ENCODE results near the gene PLCL1. TPM values are rescaled to one million over a fixed set of nuclear protein-coding genes. Genes with fewer than 3 reads are reported as not detected.

PLCL1 gene
- total RNA-seq, 1 donor from 2014 or later = 96.2 TPM

DNA sequence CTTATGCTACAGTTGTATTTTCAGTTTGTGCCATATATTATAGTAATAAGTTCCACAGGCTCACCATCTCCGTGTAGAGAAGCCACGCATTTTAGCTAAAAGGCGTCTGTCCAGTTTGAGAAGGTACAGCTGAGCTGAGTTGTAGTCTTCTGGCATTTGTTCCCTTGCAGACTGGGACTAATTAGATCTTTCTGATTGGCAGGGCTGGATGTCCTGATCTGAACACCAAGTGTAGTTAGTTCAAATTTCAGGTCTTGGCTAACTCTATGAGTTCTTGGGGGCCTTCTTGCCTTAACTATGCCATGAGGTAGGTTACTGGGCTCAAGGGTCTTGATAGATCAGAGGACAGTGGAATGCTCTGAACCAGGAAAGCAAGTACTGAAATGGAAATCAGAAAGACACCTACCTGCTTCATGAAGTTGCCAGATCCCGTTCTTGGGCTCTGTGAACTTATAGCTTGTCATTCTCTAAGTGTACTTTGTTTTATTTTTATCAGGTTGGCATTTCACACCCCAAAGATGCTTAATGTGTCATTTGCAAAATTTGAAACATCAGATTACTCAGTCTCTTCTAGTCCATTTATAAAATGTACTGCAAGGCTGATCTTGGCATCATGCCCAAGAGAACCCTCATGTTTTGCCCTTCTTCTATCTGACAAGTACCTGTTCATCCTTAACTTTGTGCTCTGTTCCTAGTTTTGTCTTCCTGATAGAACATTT is 93.7 kb downstream of the PLCL1 start:
- intact Hi-C loops (cut with DNase I) = loop anchor here (5.0 kb wide), 1 partner anchor 91 kb away; no protein-coding TSS in a partner anchor
- ATAC-seq (no peak), DNase-seq (ENCODE audit: missing footprints) (no peak)

- DNase-seq (ENCODE audit: missing footprints) (no peak), ATAC-seq (no peak)
- intact Hi-C loops (cut with DNase I) = no loop called here
These were observed 100.1 kb downstream of the PLCL1 start for GRCh38 chr2:197904446-197904845.

DNA sequence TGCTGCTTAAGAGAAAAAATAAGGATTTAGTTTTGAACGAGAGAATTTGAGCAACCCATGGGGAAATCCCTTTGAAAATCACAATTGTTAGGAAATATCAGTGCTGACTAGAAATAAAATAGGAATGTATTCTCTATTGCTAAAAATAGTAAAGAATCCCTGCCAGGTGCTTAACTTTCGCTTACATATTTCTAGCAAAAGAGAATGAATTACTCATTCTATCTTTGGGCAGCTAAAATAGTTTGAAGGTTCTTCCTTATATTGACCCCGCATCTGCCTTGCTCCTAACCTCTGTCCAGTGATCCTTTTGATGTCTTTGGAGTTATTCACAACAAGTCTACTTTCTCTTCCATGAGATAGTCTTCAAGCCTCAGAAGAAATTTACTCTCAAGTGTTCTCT is 103.8 kb downstream of the PLCL1 start:
- no peak for DNase-seq (ENCODE audit: missing footprints)
- intact Hi-C loops (cut with DNase I) = no loop called here
- ATAC-seq = no peak

GRCh38 chr2:197908990-197909776 is 104.8 kb downstream of the PLCL1 start:
- intact Hi-C loops (cut with DNase I) = no loop called here
- ATAC-seq (peak; percentile 23), DNase-seq (ENCODE audit: missing footprints) (no peak)

GRCh38 chr2:197911667-197912066 is 107.3 kb downstream of the PLCL1 start:
- intact Hi-C loops (cut with DNase I) = no loop called here
- DNase-seq (ENCODE audit: missing footprints) (no peak), ATAC-seq (no peak)

DNA sequence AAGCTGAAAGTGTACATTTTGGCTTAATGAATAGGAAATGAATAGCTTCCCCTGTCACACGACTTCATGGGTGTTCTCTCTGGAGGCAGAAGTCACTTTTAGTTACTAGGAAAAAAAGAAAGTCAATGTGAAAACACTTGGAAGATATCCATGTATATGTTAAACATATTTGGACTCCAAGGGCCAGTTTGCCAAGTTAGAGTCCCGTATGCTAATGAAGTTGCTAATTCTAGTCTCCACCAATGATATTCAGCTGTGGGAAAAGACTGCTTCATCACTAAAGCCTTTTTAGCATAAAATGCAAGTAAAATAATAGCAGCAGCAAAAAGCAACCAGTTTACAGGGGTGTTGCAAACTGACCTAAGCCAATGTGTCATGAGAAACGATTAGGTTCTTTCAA is 108.7 kb downstream of the PLCL1 start:
- no peak for DNase-seq (ENCODE audit: missing footprints)

GRCh38 chr2:197914778-197915177 is 110.4 kb downstream of the PLCL1 start:
- intact Hi-C loops (cut with DNase I) = no loop called here
- ATAC-seq (no peak), DNase-seq (ENCODE audit: missing footprints) (no peak)

More for the DNA sequence above, 108.7 kb downstream of the PLCL1 start:
- intact Hi-C loops (cut with DNase I) = no loop called here
- ATAC-seq = no peak

GRCh38 chr2:197915548-197916265 is 111.3 kb downstream of the PLCL1 start:
- ATAC-seq = peak; percentile 78
- intact Hi-C loops (cut with DNase I) = no loop called here
- DNase-seq (ENCODE audit: missing footprints) = no peak

- ATAC-seq = peak; percentile 36
These were observed 115.1 kb downstream of the PLCL1 start for GRCh38 chr2:197919487-197919886.

DNA sequence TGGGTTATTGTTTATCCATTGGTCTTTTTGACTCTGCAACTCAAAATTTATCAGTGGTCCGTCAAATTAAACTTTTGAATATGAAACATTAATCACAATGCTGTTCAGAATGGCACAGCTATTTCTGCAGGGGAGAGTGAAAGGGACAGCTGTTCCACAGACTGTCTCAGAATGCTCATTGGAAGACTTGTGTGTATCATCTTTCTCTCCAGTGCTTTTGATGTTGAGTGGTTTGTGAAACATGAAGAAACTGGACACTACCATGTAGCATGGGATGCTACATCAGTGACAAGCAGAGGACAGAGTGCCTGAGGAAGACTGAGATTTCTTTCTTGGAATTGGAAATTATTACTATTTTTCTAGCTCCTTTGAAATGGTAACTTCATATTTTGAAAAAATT is 115.7 kb downstream of the PLCL1 start:
- ATAC-seq (no peak), DNase-seq (ENCODE audit: missing footprints) (no peak)
- intact Hi-C loops (cut with DNase I) = no loop called here

More at GRCh38 chr2:197919487-197919886, 115.1 kb downstream of the PLCL1 start:
- intact Hi-C loops (cut with DNase I) = no loop called here
- DNase-seq (ENCODE audit: missing footprints) = no peak

DNA sequence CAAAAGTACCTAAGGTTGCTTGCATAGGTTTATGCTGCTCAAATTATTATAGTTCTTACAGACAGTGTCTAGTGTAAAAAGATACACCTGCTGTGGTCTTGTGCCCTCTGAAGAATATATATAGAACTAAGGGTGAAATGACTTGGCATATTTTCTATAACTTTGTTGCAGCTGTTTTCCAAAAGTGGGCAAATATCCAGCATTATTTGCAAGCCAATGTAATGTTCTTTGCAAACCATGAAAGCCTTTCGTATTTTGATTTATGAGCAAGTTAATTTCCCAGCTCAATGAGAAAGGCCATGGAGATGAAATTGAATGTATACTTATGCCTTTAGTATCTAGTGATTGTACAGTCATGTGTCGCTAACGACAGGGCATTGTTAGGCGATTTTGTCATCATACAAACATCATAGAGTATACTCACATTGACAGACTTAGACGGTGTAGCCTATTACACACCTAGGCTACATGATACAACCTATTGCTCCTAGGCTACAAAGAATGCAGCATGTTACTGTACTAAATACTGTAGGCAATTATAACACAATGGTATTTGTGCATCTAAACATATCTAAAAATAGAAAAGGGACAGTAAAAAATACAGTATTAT is 116.3 kb downstream of the PLCL1 start:
- no peak for ATAC-seq
- intact Hi-C loops (cut with DNase I) = no loop called here

GRCh38 chr2:197924483-197924882 is 120.1 kb downstream of the PLCL1 start:
- ATAC-seq = no peak
- no peak for DNase-seq (ENCODE audit: missing footprints)
- intact Hi-C loops (cut with DNase I) = no loop called here

More for the DNA sequence above, 116.3 kb downstream of the PLCL1 start:
- no peak for DNase-seq (ENCODE audit: missing footprints)

GRCh38 chr2:197925204-197925603 is 120.8 kb downstream of the PLCL1 start:
- ATAC-seq = no peak
- intact Hi-C loops (cut with DNase I) = no loop called here

GRCh38 chr2:197925976-197926375 is 121.6 kb downstream of the PLCL1 start:
- DNase-seq (ENCODE audit: missing footprints) = no peak
- intact Hi-C loops (cut with DNase I) = no loop called here
- ATAC-seq = no peak

More at GRCh38 chr2:197925204-197925603, 120.8 kb downstream of the PLCL1 start:
- no peak for DNase-seq (ENCODE audit: missing footprints)

- ATAC-seq = no peak
- intact Hi-C loops (cut with DNase I) = no loop called here
- DNase-seq (ENCODE audit: missing footprints) = no peak
These were observed 122.3 kb downstream of the PLCL1 start for GRCh38 chr2:197926673-197927072.

DNA sequence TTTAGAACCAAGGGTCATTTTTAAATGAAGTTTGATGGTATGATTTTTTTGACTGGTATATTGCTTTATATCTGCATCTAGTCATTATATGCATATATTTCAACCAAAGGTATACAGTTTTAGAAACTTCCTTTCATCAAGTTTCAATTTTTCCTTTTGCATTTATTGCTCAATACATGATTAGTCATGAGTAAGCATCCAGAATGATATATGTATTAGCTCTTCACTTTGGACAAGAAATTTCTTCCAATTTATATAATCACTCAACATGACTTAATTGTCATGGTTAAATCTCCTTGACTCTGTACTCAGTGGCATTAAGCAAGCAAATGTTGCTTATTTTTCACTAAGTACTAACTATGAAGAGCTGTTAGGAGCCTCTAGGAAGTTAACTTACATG is 123.6 kb downstream of the PLCL1 start:
- intact Hi-C loops (cut with DNase I) = no loop called here
- no peak for ATAC-seq
- no peak for DNase-seq (ENCODE audit: missing footprints)

DNA sequence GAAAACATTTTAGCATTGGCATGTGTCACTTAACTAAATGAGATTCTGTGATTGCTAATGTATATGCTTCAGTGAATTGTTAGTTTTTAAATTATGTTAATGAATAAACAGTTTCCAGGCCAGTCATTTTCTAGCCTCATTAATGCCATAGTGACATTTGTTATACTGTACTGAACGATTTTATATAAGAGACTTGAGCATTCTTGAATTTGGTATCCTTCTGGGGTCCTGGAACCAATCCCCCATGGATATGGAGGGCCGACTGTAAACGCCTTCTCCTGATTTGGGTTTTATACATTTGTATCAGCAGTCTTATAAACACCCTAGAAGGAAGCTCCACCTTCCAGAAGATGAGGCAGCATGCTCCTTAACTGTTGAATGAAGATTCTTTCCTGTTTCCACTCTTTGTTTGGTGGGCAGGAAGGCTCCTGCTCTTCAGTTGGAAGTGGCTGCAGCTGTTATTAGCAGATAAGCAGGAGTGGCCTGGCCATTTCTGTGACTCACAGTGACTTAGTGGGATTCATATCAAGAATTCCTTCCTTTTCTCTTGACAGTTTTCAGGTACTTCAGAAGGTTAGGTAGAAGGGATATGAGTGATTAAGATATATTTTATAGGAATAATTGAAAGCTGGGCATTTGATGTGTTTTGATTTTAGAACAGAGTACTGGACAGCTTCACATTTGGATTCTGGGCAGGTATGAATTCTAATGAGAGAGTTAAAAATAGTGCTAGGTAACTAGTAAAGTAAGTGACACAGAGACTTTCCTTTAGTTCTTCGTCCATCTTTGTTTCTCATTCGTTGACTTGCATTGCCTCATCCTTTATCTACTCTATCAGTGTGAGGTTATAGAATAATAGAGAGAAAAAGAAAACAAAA is 124.9 kb downstream of the PLCL1 start:
- intact Hi-C loops (cut with DNase I) = no loop called here
- ATAC-seq = peak; percentile 30
- no peak for DNase-seq (ENCODE audit: missing footprints)

- intact Hi-C loops (cut with DNase I) = no loop called here
- DNase-seq (ENCODE audit: missing footprints) (no peak), ATAC-seq (no peak)
These were observed 125.5 kb downstream of the PLCL1 start for GRCh38 chr2:197929886-197930227.

All from Right ventricle myocardium inferior (tissue), 1 donor.